K562 (cell line): Measurements from ENCODE around the gene PCAT6. TPM values are rescaled to one million over a fixed set of nuclear protein-coding genes. Genes with fewer than 3 reads are reported as not detected.
"Not testable (repeated sequence)": the region's sequence is repeated elsewhere in the genome, so short reads cannot be mapped to it uniquely, and the experiment has no call there.

Experiments used
- ATAC-seq: fragments of 200-7000 bp; cut with Tn5 transposase; 3 replicates; pipeline ENCODE4 v1.9.1; 2020; ENCODE audit warnings: moderate library complexity
- BruUV-seq: library from RNA; stranded (reverse); fragments of 400-500 nt; replicated peaks from 2 replicates; lab custom pipeline; 2021; lab: Mats Ljungman, UMichigan
- CTCF ChIA-PET: fragments of 300-600 bp; formaldehyde crosslinking; extraction: SDS; loops from one replicate; lab custom pipeline; 2021; ENCODE audit warnings: low intra/inter-chr PET ratio; lab: Yijun Ruan, JAX
- POLR2A ChIA-PET: fragments of 300-600, 350-650 bp; sonication (Branson Sonifier 250); formaldehyde crosslinking; extraction: SDS; loops from one replicate; lab custom pipeline; 2021; ENCODE audit warnings: antibody characterized with exemption, inconsistent platforms; lab: Yijun Ruan, JAX
- DNase-seq, 4 experiments: peaks; one replicate each; pipeline versions ENCODE4 v3.0.0 to v3.0.0-alpha.2; 2011 to 2018; ENCODE audit warnings: low spot score in 3 of 4, mixed read lengths in 3 of 4; ENCODE audit errors: extremely low read depth in 1 of 4
- FAIRE-seq: peaks from 2 replicates; lab custom pipeline; 2011; peaks lifted over from hg19 to GRCh38; lab: Jason Lieb, UNC
- H2AFZ ChIP-seq: 2 replicates; pipeline ENCODE4 v1.6.0; 2011; ENCODE audit warnings: low read depth, low read length, control low read depth, inconsistent platforms
- H3K27ac ChIP-seq: fragments of 200-600 bp; 3 replicates; pipeline ENCODE4 v1.8.0; 2011; ENCODE audit warnings: low read depth, mild to moderate bottlenecking, control low read depth, inconsistent platforms, low read length, moderate library complexity, mixed read lengths; ENCODE audit errors: extremely low read depth
- H3K27me3 ChIP-seq, 2 experiments: fragments of 300-600 bp in 1 of 2; 2 replicates in 1 of 2; 3 replicates in 1 of 2; pipeline versions ENCODE4 v1.6.0 to v1.8.0; 2011; ENCODE audit warnings: inconsistent platforms in 2 of 2, low read length in 2 of 2, mild to moderate bottlenecking in 1 of 2, mixed read lengths in 1 of 2, moderate library complexity in 1 of 2; ENCODE audit not compliant: control insufficient read depth in 2 of 2, insufficient read depth in 2 of 2
- H3K36me3 ChIP-seq: fragments of 300-600 bp; 3 replicates; pipeline ENCODE4 v1.8.0; 2011; ENCODE audit warnings: mild to moderate bottlenecking, low read length, inconsistent platforms; ENCODE audit not compliant: control insufficient read depth, insufficient read depth
- H3K4me1 ChIP-seq, 2 experiments: fragments of 200-600 bp in 1 of 2; replicated peaks in 1 of 2; 2 replicates in 1 of 2; 3 replicates in 1 of 2; pipeline versions ENCODE4 v1.5.1 to v1.8.0; 2011; ENCODE audit warnings: inconsistent platforms in 2 of 2, low read length in 2 of 2, mild to moderate bottlenecking in 1 of 2, mixed read lengths in 1 of 2, moderate library complexity in 1 of 2; ENCODE audit not compliant: control insufficient read depth in 2 of 2, insufficient read depth in 2 of 2
- H3K4me2 ChIP-seq: 2 replicates; pipeline ENCODE4 v1.6.1; 2011; ENCODE audit warnings: low read length, control low read depth, inconsistent platforms, mixed read lengths; ENCODE audit not compliant: insufficient read depth
- H3K4me3 ChIP-seq: fragments of 200-600 bp; sonication (generic), shearing (Covaris generic); 2 replicates; pipeline ENCODE4 v1.5.1; 2016; ENCODE audit warnings: control low read depth, inconsistent platforms
- H3K79me2 ChIP-seq: fragments of 200-600 bp; 3 replicates; pipeline ENCODE4 v1.8.0; 2011; ENCODE audit warnings: low read length, inconsistent platforms; ENCODE audit not compliant: control insufficient read depth, insufficient read depth
- H3K9ac ChIP-seq, 2 experiments: 2 replicates each; pipeline versions ENCODE4 v1.6.0 to v1.6.1; 2011; ENCODE audit warnings: low read depth in 2 of 2, low read length in 2 of 2, control low read depth in 1 of 2, inconsistent platforms in 1 of 2, mild to moderate bottlenecking in 1 of 2, mixed read lengths in 1 of 2; ENCODE audit not compliant: insufficient read depth in 1 of 2
- H3K9me1 ChIP-seq: one replicate; pipeline ENCODE4 v1.6.0; 2011; ENCODE audit warnings: inconsistent platforms, mild to moderate bottlenecking, low read length, moderate library complexity; ENCODE audit not compliant: control insufficient read depth, insufficient read depth
- H3K9me3 ChIP-seq: replicated peaks from 2 replicates; pipeline ENCODE4 v1.5.1; 2011; ENCODE audit warnings: low read depth, low read length, inconsistent platforms; ENCODE audit not compliant: control insufficient read depth, insufficient read depth
- H4K20me1 ChIP-seq: replicated peaks from 2 replicates; pipeline ENCODE4 v1.6.1; 2011; ENCODE audit warnings: low read length, inconsistent platforms, mixed read lengths; ENCODE audit not compliant: control insufficient read depth, insufficient read depth
- L3MBTL2 ChIP-seq: fragments of 450-650 bp; IDR thresholded peaks from 2 replicates; pipeline ENCODE4 v1.6.1; 2016; ENCODE audit warnings: mild to moderate bottlenecking, moderate library complexity
- ZNF175 ChIP-seq: fragments of 200-800 bp; sonication (Bioruptor generic); IDR thresholded peaks from 2 replicates; pipeline ENCODE4 v1.6.1; 2016; ENCODE audit warnings: low read depth, mild to moderate bottlenecking, missing genetic modification characterization, missing compliant biosample characterization
- WGBS: fragments of 100-300 bp; shearing (Covaris generic); methylation state at CpG from one replicate; pipeline ENCODE4 v1.1.6; 2016; ENCODE audit warnings: low coverage, mixed read lengths; ENCODE audit not compliant: insufficient coverage; ENCODE audit errors: missing lambda C conversion rate; 5-methylcytosine and 5-hydroxymethylcytosine counted together
- in situ Hi-C: fragments of 300-500 bp; cut with MboI; formaldehyde crosslinking; loops from 4 replicates; pipeline ENCODE4 v1.15.0; 2018; ENCODE audit warnings: inconsistent platforms, mixed read lengths
- intact Hi-C: fragments of 100-400 bp; cut with micrococcal nuclease; formaldehyde crosslinking; loops from 2 replicates; pipeline ENCODE4 v1.14.2; 2022
- polyA plus RNA-seq, 8 experiments: library from polyadenylated mRNA; depleted of rRNA in 4 of 8; stranded (reverse) in 5 of 8; unstranded in 3 of 8; fragments of >200 nt; fragmentation: Nextera tagmentation in 2 of 8; fragmentation: Illumina TruSeq in 1 of 8; extraction: Ambion mirVana in 2 of 8; extraction: Trizol in 1 of 8; gene quantifications; 2 replicates each; pipeline versions ENCODE4 v1.2.1 to v1.2.3, GENCODE V29; 2011 to 2014; ENCODE audit warnings: inconsistent platforms in 1 of 8, missing spikeins in 1 of 8
- total RNA-seq, 7 experiments: library from RNA; depleted of rRNA in 6 of 7; stranded (reverse); fragments of >200 nt in 6 of 7; fragmentation: Illumina TruSeq in 2 of 7; extraction: Trizol in 2 of 7; gene quantifications; 2 replicates each; pipeline versions ENCODE4 v1.2.1 to v1.2.3, GENCODE V29; 2011 to 2021; ENCODE audit warnings: low replicate concordance in 1 of 7

PCAT6 gene
- total and polyA plus RNA-seq, 9 of the 15 experiments (the other 6 are each of a cell fraction or from before 2014, with no cell fraction given) = 0.25 to 2.4 (median 0.54) TPM; not detected in 1

DNA sequence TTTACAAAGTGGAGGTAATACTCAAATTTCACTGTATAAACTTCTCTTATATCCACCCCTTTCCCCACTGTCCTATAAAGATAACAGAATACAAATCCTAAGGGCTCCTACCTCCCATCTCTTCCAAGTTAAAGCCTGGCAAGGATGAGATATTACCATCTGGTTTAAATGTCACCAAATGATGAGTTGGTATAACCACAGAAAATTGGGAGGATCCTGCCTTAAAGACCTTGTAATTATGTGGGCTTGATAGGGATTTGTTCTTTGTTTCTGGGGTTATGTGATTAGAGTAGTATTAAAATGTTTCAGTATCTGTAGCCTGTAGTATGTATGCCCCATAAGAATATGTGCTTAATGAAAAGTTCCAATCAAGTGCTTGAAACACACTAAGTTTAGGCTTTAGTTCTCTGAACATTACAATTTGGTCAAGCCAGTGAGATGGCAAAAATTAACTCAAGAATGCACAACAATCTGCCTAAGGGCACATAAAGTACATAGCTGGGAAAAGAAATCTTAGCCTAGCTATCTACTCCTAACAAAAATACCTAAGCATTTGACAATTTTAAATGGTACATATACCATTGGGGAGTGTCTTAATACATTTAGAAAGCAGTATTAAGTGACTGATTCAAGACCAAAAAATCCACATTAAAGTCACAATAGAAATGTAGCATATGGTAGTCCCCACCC is 16.6 kb upstream of the PCAT6 start (continued):
- TF ChIP-seq L3MBTL2 (no peak), ZNF175 (CRISPR knock-in tag) (no peak)

DNA sequence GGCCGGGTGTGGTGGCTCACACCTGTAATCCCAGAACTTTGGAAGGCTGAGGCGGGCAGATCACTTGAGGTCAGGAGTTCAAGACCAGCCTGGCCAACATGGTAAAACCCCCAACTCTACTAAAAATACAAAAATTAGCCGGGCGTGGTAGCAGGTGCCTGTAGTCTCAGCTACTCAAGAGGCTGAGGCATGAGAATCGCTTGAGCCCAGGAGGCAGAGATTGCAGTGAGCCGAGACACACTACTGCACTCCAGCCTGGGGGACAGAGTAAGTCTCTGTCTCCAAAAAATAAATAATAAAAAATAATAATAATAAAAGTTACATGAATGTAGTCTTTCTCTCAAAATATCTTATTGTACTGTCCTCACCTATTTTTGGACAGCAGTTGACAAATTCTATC is 15.8 kb upstream of the PCAT6 start:
- H3K9ac ChIP-seq, intact Hi-C loops, ATAC-seq, H3K9me3 ChIP-seq, H3K4me3 ChIP-seq, H3K27me3 ChIP-seq, in situ Hi-C loops, H3K27ac ChIP-seq, H3K4me2 ChIP-seq, FAIRE-seq, H2AFZ ChIP-seq, CTCF ChIA-PET, DNase-seq, BruUV-seq: not testable (repeated sequence)
- 79% methylated on average over 6 of the region's 6 CpGs for WGBS
- POLR2A ChIA-PET = interaction anchor here (0.6 to 5.8 kb wide), 4 partner anchors 8 to 372 kb away, joined by 3 to 28 read pairs (median 5); no protein-coding TSS in a partner anchor
- peaks cover 16% of the 10 kb centered on the region; the same call in 2 of the 3 replicates for H3K36me3 ChIP-seq
- peaks cover 88% of the 10 kb centered on the region for H3K79me2 ChIP-seq
- H3K4me1 ChIP-seq = peaks cover 10 to 14% of the 10 kb centered on the region in 2 experiments; a peak in 3 of 5 replicates
- peaks cover 14% of the 10 kb centered on the region for H3K9me1 ChIP-seq
- peaks cover 25% of the 10 kb centered on the region for H4K20me1 ChIP-seq
